CD4-positive, alpha-beta T cell treated with Interleukin-17A for 1 hour (primary cell): ENCODE results near the gene ZBTB5.
"Not testable (repeated sequence)": the region's sequence is repeated elsewhere in the genome, so short reads cannot be mapped to it uniquely, and the experiment has no call there.

Source experiments
- DNase-seq: peaks from one replicate; pipeline ENCODE4 v3.0.0-alpha.2; 2020

ZBTB5 gene

DNA sequence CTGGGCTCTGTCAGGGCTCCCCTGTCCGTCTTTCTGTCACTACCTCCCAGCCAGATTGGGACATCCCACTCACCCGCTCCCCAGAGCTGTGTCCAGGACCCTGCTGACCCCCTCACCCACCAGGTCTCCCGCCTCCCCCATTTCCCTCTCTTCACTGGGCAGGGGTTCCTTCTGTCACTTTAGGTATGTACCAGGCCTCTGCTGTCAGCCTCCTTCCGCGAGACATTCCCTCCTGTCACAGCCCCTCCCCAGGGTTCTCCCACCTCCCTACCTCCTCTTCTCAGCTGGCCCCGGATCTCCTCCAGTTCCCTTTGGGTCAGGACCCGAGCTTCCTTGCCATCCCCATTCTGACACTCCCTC, 21.0 kb upstream of the ZBTB5 start:
- DNase-seq, result no peak

DNA sequence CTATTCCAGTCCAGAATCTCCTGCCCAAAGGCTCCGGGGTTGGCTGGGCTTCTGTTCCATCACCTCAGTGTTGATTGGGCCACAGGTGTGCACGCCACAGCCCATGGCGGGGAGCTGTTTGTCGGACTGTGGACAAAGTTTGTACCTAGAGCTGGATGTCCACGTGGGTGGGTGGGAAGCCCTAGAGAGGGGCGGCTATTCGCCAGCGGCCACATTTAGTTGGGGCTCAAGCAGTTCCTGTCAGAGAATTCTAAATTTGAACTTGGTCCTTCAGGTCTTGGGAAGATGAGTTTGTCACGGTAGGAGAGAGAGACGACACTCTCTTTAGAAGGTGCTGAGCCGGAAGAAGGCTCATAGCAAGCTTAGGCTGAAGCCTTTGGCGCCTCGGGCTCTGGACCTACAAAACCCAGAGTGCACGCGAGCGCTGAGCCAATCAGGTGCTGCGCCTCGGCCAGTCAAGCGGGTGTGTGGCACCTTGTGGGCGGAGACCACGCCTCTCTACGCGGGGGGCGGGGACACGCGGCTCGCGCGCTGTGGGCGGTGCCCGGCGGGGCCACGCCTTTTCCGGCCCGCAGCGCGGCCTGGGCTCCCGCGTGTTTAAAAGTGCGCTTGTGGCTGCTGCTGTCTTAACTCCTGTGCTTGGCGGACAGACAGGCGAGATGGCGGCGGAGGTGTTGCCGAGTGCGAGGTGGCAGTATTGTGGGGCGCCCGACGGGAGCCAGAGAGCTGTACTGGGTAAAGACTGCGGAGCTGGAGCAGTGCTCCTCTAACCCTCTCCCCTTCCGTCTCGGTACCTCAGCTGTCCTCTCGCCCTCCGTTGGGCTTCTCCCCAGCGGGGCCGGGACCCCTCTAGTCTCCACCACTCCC, 20.4 kb upstream of the ZBTB5 start, which contains the start of gene POLR1E:
POLR1E (plus strand) TSS at position 560 of the 867 bp plus-strand sequence; CDS start at position 660, 100 bp downstream.
- peak; percentile 97 for DNase-seq

DNA sequence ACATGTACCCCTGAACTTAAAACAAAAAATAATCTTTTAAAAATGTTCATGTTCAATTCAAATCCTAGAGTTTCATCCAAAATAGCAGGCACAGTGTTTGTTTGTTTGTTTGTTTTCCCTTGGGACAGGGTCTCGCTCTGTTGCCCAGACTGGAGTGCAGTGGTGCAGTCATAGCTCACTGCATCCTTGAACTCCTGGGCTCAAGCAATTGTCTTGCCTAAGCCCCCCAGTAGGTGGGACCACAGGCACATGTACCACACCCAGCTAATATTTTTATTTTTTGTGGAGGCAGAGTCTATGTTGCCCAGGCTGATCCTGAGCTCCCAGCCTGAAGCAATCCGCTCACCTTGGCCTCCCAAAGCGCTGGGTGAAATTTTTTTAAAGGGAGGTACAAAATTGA, 15.5 kb upstream of the ZBTB5 start:
- DNase-seq, result no peak

DNA sequence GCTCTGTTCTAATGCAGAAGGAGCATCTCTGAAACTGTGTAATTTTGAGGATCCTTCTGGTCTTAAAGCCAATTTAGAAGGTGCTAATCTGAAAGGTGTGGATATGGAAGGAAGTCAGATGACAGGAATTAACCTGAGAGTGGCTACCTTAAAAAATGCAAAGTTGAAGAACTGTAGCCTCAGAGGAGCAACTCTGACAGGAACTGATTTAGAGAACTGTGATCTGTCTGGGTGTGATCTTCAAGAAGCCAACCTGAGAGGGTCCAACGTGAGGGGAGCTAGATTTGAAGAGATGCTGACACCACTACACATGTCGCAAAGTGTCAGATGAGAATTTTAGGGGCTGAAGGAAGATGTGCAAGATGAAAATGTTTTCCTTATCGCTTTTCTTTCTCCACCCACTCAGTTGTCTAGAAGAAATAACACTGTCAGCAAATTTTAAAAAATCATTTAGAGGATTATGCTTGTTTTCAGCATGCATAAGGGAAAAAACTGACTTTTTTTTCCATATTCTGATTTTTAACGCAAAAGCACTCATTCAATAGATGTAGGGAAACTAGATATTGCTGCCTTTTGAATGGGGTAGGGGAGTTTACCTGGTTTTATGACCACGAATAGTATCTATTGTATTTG, 12.9 kb upstream of the ZBTB5 start:
- not testable (repeated sequence) for DNase-seq

DNA sequence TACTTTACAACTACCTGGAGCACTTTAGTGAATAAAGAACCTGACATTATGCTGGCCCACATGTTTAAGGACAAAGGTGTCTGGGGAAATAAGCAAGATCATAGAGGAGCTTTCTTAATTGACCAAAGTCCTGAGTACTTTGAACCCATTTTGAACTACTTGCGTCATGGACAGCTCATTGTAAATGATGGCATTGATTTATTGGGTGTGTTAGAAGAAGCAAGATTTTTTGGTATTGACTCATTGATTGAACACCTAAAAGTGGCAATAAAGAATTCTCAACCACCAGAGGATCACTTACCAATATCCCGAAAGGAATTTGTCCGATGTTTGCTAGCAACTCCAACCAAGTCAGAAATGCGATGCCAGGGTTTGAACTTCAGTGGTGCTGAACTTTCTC, 12.2 kb upstream of the ZBTB5 start:
- DNase-seq, result not testable (repeated sequence)

DNA sequence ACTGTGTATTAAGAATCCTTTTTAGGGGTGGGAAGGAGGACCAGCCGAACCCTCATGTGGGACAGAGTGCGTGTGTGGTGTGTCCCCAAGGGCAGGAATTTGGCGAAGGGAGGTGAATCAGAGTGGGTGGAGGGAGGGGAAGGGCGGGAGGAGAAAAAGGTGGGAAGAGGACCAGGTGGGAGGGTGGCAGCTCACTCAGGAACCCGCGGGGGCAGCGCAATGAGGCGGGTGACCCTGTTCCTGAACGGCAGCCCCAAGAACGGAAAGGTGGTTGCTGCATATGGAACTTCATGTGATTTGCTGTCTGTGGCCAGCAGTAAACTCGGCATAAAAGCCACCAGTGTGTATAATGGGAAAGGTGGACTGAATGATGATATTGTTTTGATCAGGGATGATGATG, 11.7 kb upstream of the ZBTB5 start:
- no peak for DNase-seq

DNA sequence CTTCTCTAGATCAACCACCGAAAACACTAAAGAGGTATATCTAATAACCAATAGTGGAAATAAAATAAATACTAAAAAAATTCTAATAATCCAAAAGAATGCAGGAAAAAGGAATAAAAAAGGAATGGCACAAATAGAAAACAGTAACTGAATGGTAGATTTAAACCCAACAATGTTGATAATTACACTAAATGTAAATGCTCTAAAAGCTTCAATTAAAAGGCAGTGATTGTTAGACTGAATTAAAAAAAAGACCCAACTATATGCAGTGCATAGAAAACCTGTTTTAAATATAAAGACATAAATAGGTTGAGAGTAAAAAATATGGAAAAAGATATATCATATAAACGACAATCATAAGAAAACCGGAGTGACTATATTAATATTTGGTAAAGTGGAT, 9.2 kb upstream of the ZBTB5 start:
- no peak for DNase-seq

DNA sequence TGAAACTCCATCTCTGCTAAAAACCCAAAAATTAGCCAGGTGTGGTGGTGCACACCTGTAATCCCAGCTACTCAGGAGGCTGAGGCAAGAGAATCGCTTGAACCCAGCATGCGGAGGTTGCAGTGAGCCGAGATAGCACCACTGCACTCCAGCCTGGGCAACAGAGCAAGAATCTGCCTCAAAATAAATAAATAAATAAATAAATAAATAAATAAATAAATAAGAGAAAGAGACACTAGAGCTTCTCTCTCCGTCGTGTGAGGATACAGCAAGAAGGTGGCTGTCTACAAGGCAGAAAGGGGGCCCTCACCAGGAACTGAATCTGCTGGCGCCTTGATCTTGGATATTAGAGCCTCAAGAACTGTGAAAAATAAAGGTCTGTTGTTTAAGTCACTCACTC, 8.7 kb upstream of the ZBTB5 start:
- not testable (repeated sequence) for DNase-seq

DNA sequence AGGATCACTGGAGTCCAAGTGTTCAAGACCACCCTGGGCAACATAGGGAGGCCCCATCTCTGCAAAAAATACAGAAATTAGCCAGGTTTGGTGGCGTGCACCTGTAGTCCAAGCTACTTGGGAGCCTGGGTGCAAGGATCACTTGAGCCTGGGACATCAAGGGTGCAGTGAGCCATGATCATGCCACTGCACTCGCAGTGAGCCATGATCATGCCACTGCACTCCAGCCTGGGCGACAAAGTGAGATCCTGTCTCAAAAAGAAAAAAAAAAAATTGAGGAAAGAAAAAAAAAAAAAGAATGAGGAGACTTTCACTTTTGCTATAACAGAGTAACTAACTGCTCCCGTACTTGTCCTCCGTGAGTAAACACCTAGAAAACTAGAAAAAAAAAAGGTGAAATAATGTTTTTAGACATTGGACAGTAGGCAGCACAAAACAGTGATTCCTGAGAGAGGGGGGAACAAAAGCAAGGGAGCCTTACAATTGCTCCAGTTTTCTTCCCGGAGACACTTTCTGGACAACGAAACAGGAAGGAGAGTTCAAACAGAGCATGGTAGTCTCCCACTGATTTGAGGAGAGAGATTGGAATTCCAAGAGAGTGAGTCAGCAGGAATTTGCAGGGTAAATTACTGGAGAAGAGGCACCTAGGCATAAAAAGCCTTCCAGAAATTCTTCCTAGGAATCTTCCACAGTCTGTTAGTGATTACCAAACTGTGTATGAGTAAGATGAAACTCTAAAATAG, 6.9 kb upstream of the ZBTB5 start:
- no peak for DNase-seq

DNA sequence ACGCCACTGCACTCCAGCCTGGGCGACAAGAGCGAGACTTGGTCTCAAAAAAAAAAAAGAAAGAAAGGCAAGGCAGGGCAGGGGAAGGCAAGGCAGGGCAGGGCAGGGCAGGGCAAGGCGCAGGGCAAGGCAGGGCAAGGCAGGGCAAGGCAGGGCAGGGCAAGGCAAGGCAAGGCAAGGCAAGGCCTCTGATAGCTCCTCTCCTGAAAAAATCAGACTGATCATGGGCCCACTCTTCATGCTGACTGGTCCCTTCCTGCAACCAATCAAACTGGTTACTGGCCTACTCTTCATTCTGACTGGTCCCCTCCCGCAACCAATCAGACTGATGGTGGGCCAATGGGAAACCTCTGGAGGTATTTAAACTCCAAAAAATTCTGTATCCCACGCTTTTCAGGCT, 3.4 kb upstream of the ZBTB5 start:
- no peak for DNase-seq

DNA sequence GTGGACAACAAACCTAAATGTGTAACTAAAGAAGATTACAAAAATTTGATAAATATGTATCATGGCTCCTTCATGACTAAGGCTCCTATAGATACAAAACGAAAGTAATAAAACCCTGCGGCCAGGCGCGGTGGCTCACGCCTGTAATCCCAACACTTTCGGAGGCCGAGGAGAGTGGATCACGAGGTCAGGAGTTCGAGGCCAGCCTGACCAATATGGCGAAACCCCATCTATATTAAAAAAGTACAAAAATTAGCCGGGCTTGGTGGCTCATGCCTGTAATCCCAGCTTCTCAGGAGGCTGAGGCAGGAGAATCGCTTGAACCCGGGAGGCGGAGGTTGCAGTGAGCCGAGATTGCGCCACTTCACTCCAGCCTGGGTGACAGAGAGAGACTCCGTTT, 2.3 kb upstream of the ZBTB5 start:
- DNase-seq, result not testable (repeated sequence)

DNA sequence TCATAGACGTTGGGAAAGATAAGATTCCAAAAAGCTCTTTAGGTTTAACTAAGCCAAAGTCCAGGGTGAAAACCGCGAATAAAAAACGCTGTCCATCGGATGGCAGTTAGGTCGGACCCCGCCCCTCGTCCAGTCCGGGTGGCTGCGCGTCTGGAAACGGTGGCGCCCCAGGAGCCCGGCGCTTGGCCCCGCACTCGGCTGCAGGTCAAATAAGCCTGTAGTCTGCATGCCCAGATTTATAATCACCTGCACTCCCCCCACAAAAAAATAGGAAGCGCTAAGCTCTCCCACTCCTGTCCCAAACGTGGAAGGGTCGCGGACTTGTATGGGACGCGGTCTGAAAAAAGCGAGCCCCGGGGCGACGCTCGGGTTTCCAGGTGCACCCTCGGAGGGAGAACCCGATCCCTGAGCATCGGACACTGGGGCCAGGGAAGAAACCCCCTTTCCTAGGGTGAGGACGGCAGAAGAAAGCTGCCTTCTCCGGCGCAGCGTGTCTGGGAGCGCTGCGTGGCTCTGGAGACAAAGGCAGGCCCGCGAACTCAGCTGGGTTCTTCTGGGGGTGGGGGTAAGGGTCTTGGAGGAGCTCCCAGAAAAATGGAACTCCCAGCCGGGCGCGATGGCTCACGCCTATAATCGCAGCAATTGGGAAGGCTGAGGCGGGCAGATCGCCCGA, 923 bp upstream of the ZBTB5 start:
- peak; percentile 16 for DNase-seq

DNA sequence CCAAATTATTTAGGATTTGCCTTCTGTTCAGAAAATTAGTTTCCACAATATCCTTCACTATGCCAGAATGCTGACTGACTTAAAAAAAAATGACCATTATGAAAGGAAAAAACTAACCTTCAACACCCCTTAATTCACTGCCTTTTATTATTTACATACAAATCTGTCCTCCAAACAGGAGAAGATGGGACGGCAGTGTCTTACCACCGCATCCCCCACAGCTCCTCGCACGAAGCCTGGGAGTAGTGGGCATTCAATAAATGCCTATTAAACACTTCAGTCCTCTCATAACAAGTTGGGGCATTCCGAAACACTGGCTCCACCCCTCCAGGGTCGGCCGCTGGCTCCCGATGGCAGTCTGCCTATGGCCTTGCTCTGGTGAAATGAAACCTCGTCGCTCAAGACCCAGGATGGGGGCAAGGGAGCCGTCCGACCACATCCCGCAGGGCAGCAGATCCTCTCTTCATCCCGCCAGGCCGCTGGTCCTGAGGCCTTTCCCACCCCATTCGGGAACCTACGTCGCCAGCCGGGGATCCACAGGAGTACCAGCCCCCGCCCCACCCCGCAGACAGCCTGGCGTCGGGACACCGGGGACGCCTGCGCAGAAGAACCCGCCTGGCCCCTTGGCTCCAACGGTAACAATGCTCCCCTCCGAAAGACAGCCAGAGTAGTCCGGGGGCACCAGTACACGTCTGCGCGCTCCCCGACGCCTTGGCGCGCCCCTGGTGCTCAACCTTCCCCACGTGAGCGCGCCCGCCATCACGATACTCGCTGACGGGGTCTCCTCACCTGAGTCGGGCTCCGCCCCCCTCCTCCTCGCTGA, 613 bp downstream of the ZBTB5 start:
- peak; percentile 80 for DNase-seq

DNA sequence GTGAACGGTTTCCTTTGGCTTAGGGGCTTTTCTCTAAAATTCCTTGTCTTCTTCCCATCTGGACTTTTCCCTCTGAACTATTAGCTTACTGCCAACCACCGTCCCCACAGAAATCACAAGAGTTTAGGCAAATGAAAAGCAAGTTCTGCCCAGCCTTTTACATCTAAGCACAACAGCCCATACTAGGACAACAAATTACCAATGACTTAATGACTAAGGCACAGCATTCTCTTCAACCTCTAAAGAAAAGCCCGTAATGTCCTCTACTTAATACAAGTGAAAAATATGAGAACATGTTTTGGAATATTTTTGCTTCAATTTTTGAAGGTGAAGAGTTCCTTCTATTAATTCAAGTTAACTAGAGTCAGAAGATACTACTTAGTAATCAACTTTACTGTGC, 1.2 kb downstream of the ZBTB5 start:
- DNase-seq, result no peak

DNA sequence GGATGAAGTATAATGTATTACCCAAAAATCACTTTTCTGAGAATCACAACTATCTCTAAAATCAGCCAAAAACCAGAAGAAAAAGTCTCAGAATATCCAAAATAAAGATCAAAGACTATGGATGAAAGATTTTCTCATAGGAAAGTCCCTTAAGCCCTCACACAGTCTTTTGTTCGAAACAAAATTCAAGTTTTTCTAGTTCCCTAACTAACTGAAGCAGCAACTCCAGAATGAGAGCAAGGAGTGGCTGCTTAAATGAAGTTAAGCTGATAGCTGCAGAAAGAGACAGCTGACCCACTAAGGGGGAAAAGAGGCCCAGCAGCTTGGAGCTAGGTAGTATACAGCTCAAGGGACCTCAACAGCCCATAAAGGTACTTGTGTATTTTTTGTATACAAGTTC, 8.4 kb downstream of the ZBTB5 start:
- no peak for DNase-seq

DNA sequence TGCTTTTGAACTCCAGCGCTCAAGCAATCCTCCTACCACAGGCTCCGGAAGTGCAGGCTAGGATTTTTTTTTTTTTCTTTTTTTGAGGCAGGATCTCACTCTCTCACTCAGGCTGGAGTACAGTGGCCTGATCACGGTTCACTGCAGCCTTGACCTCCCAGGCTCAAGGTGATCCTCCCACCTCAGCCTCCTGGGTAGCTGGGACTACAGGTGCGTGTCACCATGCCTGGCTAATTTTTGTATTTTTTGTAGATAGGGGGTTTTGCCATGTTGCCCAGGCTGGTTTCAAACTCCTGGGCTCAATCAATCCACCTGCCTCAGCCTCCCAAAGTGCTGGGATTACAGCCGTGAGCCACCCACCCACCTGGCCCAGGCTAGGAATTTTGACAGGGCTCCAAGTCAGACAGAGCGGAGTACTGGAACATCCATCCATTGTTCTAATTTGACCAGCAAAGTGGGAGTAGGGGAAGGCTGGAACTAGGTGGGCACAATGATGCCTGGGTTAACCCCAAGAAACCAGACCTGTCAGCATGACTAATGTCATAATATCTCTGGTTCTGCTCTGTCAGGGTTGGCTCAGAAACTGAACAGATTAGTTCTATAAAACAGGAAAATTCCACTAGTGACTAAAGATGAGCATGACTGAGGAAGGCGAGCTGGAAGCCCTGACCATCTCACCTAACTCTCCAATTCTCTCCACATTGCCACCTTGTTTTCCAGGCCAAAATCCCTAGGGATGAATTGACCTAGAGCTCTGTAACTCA, 9.2 kb downstream of the ZBTB5 start:
- DNase-seq, result no peak

DNA sequence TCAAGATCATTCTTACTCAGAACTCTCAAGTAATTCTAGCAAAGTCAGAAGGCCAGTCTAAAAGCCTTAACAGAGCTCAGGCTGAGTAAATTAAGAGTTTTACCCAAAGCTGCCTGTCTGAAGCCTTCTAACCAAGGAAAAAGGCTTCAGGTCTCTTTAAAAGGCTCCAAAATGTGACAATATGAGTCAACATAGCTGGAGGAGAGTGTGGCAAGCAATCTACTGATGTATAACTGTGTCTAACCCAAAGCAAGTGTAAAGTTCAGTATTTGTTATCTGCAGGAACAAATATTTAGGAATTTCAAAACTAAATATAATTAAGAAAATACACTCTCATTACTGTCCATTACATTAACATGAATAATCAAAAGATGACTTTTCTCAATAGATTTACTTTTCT, 11.0 kb downstream of the ZBTB5 start:
- no peak for DNase-seq

DNA sequence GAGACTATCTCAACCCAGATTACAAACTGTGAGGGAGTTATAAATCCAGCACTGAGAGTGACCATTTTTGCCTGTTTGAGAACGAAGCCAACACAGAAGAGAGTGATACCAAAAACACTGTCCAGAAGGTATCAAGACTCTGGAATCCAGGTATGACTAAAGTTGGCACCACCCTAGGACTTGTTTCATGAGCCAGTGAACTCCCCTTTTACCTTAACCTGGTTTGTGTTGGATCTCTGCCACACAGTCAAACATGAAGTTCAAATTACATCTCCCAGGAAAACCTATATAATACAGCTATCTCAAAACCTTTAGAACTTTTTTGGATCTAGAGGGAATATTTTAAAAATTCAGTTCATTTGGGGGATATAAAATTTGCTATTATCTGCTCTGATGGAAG, 11.4 kb downstream of the ZBTB5 start:
- DNase-seq, result no peak

DNA sequence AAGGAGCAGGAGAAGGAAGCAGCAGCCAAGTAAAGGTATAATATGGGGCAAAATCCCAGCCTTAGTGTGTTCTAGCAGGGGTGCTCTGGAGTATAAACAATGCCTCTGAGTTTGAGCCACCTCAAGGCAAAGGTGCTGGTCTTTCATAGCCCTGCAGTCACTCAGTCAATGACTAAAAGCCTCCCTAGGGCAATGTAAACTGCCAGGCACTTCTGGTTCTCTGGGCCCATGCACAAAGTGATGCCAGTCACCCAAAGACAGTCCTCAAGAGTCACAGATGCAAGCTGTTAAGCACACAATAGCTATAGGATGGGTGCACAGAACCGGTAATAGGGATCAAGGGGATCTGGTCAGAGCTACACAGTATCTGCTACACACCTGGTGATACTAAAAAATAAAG, 12.6 kb downstream of the ZBTB5 start:
- no peak for DNase-seq

DNA sequence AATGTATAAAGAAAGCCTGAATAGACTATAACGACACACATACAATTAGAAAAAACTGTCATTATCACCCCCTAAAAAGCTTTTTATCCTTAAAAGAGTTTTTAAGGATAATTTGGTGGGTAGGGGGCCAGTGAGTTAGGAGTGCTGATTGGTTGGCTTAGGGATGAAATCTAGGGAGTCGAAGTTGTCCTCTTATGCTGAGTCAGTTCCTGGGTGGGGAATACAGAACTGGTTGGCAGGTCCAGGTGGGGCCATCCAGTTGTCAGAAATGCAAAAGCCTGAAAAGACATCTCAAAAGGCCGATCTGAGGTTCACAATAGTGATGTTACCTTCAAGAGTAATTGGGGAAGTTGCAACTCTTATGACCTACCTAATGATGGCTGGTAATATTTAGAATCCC, 13.6 kb downstream of the ZBTB5 start:
- no peak for DNase-seq

DNA sequence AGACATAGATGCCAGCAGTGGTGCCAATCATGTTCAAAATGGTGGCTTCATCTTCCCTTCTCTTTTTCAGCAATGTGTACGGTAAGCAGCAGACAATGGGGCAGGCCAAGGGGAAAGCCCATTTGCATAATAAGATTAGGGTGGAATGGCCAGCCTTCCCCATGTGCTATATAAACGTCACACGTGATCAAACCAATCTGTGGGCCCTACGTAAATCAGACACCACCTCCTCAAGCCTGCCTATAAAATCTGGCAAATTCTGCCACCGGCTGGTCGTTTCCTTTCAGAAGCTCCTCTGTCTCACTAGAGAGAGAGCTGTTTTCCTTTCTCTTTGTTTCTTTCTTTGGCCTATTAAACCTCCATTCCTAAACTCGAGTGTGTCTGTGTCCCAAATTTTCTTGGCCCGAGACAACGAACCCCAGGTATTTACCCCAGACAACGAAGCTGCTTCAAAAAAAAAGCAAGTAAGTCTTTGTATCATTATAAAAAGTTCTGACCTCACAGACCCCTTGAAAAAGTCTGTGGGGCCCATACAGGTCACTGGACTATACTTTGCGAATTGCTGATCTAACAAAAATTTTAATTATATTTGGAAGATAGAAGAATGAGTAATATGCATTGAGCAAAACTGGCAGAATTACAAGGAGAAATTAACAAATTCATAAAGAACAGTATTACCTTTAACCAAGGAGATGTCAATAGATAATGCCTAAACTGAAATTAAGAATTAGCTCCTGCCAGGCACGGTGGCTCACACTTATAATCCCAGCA, 15.2 kb downstream of the ZBTB5 start:
- no peak for DNase-seq
